SK-N-SH treated with all-trans-retinoic acid at 6 μM for 48 hours (cell line): ENCODE results near the gene IL17RD.

Experiments used
- OSR1 ChIP-seq: fragments of 250-450 bp; sonication (Bioruptor Pico); IDR thresholded peaks from 2 replicates; pipeline ENCODE4 v1.8.0; 2022; ENCODE audit warnings: moderate library complexity, mild to moderate bottlenecking, inconsistent platforms
- PATZ1 ChIP-seq: fragments of 250-450 bp; sonication (Bioruptor Pico); IDR thresholded peaks from 2 replicates; pipeline ENCODE4 v1.8.0; 2020; ENCODE audit warnings: mild to moderate bottlenecking, moderate library complexity, borderline replicate concordance
- POU6F1 ChIP-seq: fragments of 250-450 bp; sonication (Bioruptor Pico); IDR thresholded peaks from 2 replicates; pipeline ENCODE4 v1.8.0; 2021; ENCODE audit warnings: low read depth, mild to moderate bottlenecking, moderate library complexity, borderline replicate concordance
- PPARA ChIP-seq: fragments of 250-450 bp; sonication (Bioruptor Pico); IDR thresholded peaks from 2 replicates; pipeline ENCODE4 v1.5.0; 2020; ENCODE audit warnings: mild to moderate bottlenecking, borderline replicate concordance
- RARB ChIP-seq: fragments of 250-450 bp; sonication (Bioruptor Pico); IDR thresholded peaks from 2 replicates; pipeline ENCODE4 v1.8.0; 2021; ENCODE audit warnings: mild to moderate bottlenecking, moderate library complexity
- TSHZ2 ChIP-seq: fragments of 250-450 bp; sonication (Bioruptor Pico); IDR thresholded peaks from 2 replicates; pipeline ENCODE4 v1.5.0; 2020; ENCODE audit warnings: mild to moderate bottlenecking, moderate library complexity
- ZFP30 ChIP-seq: fragments of 450-650 bp; formaldehyde crosslinking; IDR thresholded peaks from 2 replicates; pipeline ENCODE4 v1.5.0; 2022; ENCODE audit warnings: mild to moderate bottlenecking, moderate library complexity

DNA sequence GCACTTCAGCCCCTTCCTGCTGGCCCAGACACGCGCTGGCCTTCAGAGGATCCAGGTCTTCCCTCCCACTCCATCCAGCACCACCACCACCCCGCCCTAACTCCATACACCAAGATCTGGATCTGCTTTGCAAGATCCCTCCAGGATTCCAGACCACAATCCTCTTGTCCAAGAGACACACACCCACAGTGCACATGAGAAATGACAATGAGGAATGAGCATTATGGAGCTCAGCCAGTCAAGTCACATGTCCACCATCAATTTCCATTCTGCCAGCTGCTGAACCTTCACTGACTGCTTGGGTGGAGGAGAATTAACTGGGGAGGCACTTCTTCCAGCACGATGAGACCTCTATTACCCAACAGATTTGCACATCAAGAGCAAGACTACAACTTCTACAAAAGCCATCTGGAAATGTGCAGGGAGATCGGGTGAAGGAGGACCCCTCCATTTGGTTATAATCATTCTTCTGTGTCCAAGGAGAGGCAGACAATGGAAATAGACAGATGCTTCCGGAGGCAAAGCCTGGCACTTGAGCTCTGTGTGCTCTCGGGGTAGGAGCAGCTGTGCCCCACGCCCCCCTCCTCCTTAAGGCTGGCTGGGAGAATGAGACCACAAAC lies 117.0 kb downstream of the IL17RD start:
- TF ChIP-seq POU6F1 (no peak), PATZ1 (CRISPR knock-in tag) (no peak), PPARA (no peak), TSHZ2 (CRISPR knock-in tag) (no peak), RARB (CRISPR knock-in tag) (no peak), OSR1 (no peak), ZFP30 (CRISPR knock-in tag) (no peak)
